ENCODE data around the gene NACC1.
A peak's percentile ranks its signal among the peaks of the same experiment; 100 is the strongest.
"Not testable (repeated sequence)": the region's sequence is repeated elsewhere in the genome, so short reads cannot be mapped to it uniquely, and the experiment has no call there.

Gene NACC1

DNA sequence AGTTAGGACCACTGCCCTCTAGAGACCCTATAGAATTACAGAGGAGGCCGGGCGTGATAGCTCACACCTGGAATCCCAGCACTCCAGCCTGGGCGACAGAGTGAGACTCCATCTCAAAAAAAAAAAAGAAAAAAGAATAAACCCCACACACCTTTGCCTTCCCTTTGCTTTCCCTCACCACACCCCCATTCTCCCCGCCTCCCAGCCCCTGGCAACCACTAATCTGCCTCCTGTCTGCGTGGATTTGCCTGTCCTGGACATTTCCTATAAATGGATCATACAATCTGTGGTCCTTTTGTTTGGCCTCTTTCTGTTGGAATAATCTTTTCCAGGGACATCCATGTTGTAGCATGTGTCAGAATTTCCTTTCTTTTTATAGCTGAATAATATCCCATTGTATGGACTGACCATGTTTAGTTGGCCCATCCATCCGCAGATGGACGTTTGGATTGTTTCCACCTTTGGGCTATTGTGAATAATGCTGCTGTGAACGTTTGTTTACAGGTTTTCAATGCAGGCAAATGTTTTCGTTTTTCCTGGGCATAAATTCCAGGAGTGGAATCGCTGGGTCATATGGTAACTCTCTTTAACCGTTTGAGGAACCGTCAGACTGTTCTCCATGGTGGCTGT lies 15.3 kb downstream of the NACC1 start:
- peak in 8 of 42 donors; percentile 27 to 70 (median 42) for DNase-seq
- intact Hi-C loops (cut with DNase I), result no loop called here

GRCh38 chr19:13134626-13135025 lies 16.6 kb downstream of the NACC1 start:
- intact Hi-C loops (cut with DNase I), result no loop called here
- no peak for DNase-seq

- DNase-seq, result no peak
- intact Hi-C loops (cut with DNase I), result no loop called here
Observed at GRCh38 chr19:13135068-13136062, 17.3 kb downstream of the NACC1 start.

DNA sequence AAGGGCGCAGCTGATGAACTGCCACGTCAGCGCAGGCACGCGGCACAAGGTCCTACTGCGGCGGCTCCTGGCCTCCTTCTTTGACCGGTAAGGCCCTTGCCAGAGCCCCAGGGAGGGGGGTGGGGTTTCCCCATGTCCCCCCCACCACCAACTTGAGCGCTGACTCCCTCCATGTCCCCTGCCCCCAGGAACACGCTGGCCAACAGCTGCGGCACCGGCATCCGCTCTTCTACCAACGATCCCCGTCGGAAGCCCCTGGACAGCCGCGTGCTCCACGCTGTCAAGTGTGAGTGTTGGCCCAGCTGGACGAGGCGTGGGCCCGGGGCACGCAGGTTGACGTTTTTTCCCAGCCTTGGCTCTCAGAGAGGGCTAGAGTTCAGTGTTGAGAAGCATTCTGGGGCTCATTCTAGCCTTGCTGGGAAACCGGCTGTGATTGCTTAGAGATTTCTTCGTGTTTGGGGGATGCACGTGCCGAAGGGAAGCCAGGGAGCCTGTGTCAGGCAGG lies 19.3 kb downstream of the NACC1 start:
- intact Hi-C loops (cut with DNase I), result no loop called here
- no peak for DNase-seq

GRCh38 chr19:13138171-13138915 lies 20.3 kb downstream of the NACC1 start:
- DNase-seq, result no peak
- intact Hi-C loops (cut with DNase I), result no loop called here

DNA sequence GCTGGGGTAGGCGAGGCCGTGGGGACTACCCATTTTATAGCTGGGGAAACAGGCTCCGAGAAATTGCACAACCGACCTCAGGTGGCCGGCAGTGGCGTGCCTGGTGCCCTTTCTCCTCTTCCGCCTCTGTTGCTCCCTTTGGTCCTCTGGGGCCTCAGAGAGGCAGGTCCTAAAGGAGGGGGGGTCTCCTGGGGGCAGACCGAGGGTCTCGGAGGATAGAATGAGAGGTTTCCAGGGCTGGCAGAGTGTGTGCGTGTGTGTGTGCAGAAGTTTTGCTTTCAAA lies 20.8 kb downstream of the NACC1 start:
- intact Hi-C loops (cut with DNase I), result no loop called here
- no peak for DNase-seq

GRCh38 chr19:13139633-13140311 lies 21.7 kb downstream of the NACC1 start:
- intact Hi-C loops (cut with DNase I), result no loop called here
- no peak for DNase-seq

GRCh38 chr19:13146763-13147563 lies 28.9 kb downstream of the NACC1 start:
- intact Hi-C loops (cut with DNase I), result no loop called here
- peak in 2 of 42 donors; percentile 34 to 44 for DNase-seq

DNA sequence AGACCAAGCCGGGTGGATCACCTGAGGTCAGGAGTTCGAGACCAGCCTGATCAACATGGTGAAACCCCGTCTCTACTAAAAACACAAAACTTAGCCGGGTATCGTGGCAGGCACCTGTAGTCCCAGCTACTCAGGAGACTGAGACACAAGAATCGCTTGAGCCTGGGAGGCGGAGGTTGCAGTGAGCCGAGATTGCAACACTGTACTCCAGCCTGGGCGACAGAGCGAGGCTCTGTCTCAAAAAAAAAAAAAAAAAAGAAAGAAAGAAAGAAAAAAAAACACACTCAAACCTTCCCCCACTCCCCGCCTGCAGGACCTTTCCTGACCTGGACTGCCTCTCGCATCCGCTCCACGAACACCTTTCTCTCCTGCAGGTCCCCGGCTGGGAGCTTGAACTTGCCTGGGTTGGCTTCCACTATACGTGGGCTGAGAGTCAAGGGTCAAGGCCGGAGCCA lies 31.1 kb downstream of the NACC1 start:
- DNase-seq, result peak in 11 of 42 donors; percentile 10 to 61 (median 34)
- intact Hi-C loops (cut with DNase I), result not testable (repeated sequence)

DNA sequence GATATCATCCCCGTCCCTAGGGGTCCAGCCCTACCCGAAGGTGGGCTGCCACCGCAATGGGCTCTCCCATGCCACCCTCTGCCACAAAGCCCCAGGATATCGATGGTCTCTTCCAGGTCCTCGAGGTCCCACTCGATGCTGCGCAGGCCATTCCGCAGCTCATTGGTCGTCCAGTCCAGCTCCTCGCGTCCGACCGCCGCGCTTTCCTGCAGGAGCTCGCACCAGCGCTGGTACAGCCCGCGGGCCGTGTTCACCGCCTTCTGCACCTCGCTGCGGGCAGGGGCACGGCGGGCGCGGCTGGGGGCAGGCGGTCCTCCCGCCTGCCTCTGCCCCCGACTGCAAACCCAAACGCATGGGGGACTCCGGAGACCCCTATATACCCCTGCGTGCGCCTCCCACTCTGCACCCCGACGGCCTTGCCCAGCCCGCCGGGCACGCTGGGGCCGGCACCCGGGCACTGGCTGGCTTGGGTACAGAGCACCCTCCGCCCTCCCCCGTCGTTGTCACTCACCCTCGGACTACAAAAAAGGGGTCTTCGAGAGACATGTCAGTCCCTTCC lies 31.6 kb downstream of the NACC1 start:
- peak in 21 of 42 donors; percentile 12 to 65 (median 45) for DNase-seq
- intact Hi-C loops (cut with DNase I), result loop anchor here (2.0 kb wide), 1 partner anchor 33 kb away; the partner anchor contains the start of gene TRMT1

DNA sequence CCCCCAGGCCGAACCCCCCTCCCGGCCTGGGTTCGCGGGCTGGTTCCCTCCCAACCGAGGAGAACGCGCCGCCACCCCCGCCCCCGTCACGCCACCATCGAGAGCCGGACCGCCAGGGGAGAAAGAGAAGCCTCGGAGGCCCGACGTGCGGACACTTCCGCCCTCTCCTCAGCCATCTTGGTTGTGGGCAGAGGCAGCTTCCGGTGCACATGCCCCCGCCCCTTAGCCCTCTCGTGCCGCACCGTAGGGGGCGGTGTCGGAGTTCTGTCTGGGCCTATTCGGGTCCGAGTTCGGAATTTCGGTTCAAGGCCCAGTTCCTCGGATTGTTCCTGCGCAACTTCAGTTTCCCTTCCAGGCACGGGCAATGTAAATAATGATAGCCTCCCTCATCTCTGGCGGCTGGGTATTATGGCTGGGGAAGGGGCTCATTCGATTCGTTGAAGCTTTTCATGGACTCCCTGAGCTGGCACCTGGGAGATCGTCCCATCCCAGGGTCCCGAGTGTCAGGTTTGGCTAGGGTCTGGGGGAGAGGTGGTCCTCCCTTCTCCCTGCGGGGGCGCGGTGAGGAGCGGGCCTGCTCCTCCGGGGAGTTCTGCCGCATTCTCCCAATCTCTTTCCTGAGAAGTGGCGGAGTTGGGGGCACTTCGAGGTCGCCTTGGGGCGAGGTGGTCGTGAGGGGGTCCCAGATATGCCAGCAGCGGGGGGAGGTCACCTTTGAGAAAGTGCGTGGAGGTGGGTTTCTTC lies 32.3 kb downstream of the NACC1 start, which contains the start of the genes IER2 and STX10:
TSS of gene IER2 (plus strand) at position 225 of the 744 bp plus-strand sequence. CDS start 2,776 bp downstream, outside the sequence.
TSS of gene STX10 (minus strand) at position 189 of the 744 bp plus-strand sequence. CDS start 202 bp downstream, outside the sequence.
- intact Hi-C loops (cut with DNase I), result loop anchor here (2.0 kb wide), 1 partner anchor 34 kb away; the partner anchor contains the start of gene TRMT1
- DNase-seq, result peak; percentile 90 to 98 (median 97)

GRCh38 chr19:13150931-13151604 lies 33.0 kb downstream of the NACC1 start:
- intact Hi-C loops (cut with DNase I), result loop anchor here (2.0 kb wide), 1 partner anchor 34 kb away; the partner anchor contains the start of gene TRMT1
- DNase-seq, result peak in 8 of 42 donors; percentile 6 to 50 (median 28)

DNA sequence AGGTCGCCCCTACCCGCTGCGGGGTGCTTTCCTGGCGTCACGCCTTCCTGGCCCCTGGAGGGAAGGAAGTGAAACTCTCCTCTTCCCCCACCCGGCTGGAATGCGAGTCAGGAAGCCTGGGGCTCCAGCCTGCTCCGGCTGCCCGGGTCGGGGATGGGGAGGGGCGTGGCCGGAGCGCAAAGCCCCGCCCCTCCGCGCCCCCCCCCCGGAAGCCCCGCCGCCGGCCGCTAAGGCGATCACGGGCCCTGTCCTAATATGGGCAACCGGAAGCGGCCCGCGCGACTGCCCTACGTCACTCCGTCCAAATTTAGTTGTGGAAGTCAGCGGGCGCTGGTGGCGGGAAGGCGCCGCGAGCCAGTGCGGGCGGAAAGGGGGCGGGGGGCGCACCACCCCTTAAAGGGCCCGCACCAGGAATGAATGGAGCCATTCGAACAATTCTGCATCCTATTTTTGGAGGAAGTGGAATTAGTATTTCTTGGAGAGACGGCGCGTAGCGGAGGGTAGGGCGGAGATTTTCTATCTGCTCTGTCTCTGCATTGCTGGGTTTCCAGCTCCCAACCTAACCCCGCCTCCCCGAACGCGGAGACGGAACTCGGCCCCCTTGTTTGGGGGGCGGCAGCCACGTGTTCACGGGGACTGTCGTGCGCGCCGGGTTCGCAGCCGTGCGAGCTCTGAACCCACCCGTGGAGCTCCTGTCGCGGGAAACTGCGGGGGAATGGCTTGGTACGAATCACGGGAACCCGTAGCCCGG lies 33.7 kb downstream of the NACC1 start:
- DNase-seq, result peak; percentile 93 to 99 (median 98)
- intact Hi-C loops (cut with DNase I), result loop anchor here (2.0 kb wide), 1 partner anchor 35 kb away; the partner anchor contains the start of gene TRMT1

DNA sequence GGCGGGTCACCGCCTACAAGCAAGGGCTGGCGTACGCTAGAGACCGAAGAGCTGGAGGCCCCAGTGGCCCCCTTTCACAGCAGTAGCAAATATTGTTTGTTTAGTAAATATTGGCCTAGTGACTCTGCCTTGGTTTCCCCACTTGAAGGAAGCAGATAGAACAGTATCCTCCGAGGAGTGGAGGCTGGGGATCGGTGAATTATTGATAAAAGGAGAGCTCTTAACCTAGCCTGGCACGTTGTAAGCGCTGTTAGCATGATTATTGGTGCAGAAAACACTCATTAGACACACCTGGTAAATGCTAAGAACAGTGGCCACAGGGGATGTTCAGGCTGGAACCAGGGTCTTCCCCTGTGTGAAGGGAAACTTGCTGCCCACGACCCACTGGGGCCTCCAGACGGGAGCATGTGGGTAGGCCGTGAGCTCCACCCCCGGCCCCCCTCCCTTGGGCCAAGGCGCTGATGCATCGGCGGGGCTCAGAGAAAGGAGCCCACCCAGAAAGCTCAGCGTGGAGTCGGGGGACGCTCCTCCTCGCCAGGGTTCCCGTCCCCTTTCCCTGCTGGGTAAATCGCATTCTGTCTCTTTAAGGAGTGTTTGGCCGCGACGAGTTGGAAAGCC lies 34.4 kb downstream of the NACC1 start:
- intact Hi-C loops (cut with DNase I), result no loop called here
- DNase-seq, result no peak
